PFSK-1 (cell line): ENCODE measurements around the gene EYA3.

Experiments
- FOXP2 ChIP-seq: optimal IDR thresholded peaks from 2 replicates; pipeline ENCODE3; 2011; ENCODE audit warnings: borderline replicate concordance, control low read depth, inconsistent platforms; ENCODE audit not compliant: insufficient read depth; ENCODE audit errors: extremely low read length, extremely low read depth
- POLR2AphosphoS5 ChIP-seq: IDR thresholded peaks from 2 replicates; pipeline ENCODE4 v1.6.1; 2012; ENCODE audit warnings: low read depth, mild to moderate bottlenecking, control low read depth, low read length, moderate library complexity
- REST ChIP-seq, 2 experiments: IDR thresholded peaks; 2 replicates each; pipeline versions ENCODE4 v1.6.1 to v1.8.0; 2011 to 2012; ENCODE audit warnings: low read depth in 2 of 2, low read length in 2 of 2, control low read depth in 1 of 2, inconsistent platforms in 1 of 2, mild to moderate bottlenecking in 1 of 2, moderate library complexity in 1 of 2; ENCODE audit not compliant: insufficient read depth in 1 of 2
- SIN3A ChIP-seq: IDR thresholded peaks from 2 replicates; pipeline ENCODE4 v1.6.1; 2012; ENCODE audit warnings: mild to moderate bottlenecking, low read length, moderate library complexity, borderline replicate concordance; ENCODE audit not compliant: insufficient read depth
- TAF1 ChIP-seq: IDR thresholded peaks from 2 replicates; pipeline ENCODE4 v1.6.1; 2012; ENCODE audit warnings: low read length, control low read depth, borderline replicate concordance; ENCODE audit not compliant: insufficient read depth

Gene EYA3

GRCh38 chr1:27922272-27922671, 166.1 kb downstream of the EYA3 start:
- no peak for TF ChIP-seq POLR2AphosphoS5
- TF ChIP-seq SIN3A: no peak
- no peak for TF ChIP-seq FOXP2
- TF ChIP-seq TAF1: no peak
- no peak for TF ChIP-seq REST (IDR thresholded peaks at IDR 0.05; ENCODE audit: insufficient read depth in 1 of 2, low read depth in 2 of 2, low read length in 2 of 2)
